ENCODE measurements around the gene UGT1A3.
"Not testable (repeated sequence)": the region's sequence is repeated elsewhere in the genome, so short reads cannot be mapped to it uniquely, and the experiment has no call there.

The UGT1A3 gene

DNA sequence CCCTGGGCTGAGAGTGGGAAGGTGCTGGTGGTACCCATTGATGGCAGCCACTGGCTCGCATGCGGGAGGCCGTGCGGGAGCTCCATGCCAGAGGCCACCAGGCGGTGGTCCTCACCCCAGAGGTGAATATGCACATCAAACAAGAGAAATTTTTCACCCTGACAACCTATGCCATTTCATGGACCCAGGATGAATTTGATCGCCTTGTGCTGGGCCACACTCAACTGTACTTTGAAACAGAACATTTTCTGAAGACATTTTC, 18.4 kb downstream of the UGT1A3 start:
- no peak overlapping the region for H3K27ac ChIP-seq
- H3K9ac ChIP-seq = no peak overlapping the region
- H3K79me2 ChIP-seq (ENCODE audit: insufficient read depth, low read depth) = no peaks in the 10 kb centered on the region
- H2AFZ ChIP-seq (ENCODE audit: low read depth) = no peak overlapping the region
- H3K36me3 ChIP-seq (ENCODE audit: insufficient read depth) = no peaks in the 10 kb centered on the region
- H3K27me3 ChIP-seq (ENCODE audit: insufficient read depth, low read depth) = no peaks in the 10 kb centered on the region
- no peaks in the 10 kb centered on the region for H3K4me1 ChIP-seq (ENCODE audit: low read depth, poor library complexity, severe bottlenecking)
- TF ChIP-seq, protein P1, sequence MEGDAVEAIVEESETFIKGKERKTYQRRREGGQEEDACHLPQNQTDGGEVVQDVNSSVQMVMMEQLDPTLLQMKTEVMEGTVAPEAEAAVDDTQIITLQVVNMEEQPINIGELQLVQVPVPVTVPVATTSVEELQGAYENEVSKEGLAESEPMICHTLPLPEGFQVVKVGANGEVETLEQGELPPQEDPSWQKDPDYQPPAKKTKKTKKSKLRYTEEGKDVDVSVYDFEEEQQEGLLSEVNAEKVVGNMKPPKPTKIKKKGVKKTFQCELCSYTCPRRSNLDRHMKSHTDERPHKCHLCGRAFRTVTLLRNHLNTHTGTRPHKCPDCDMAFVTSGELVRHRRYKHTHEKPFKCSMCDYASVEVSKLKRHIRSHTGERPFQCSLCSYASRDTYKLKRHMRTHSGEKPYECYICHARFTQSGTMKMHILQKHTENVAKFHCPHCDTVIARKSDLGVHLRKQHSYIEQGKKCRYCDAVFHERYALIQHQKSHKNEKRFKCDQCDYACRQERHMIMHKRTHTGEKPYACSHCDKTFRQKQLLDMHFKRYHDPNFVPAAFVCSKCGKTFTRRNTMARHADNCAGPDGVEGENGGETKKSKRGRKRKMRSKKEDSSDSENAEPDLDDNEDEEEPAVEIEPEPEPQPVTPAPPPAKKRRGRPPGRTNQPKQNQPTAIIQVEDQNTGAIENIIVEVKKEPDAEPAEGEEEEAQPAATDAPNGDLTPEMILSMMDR (conservative IDR thresholded peaks at IDR 0.05; ENCODE audit: low read depth, low read length) = no peak
- no peak overlapping the region for H3K4me2 ChIP-seq
- H3K4me3 ChIP-seq (IDR thresholded peaks at IDR 0.05; ENCODE audit: insufficient read depth, low read depth, low read length) = no peak overlapping the region
- H4K20me1 ChIP-seq (ENCODE audit: insufficient read depth) = no peaks in the 10 kb centered on the region

DNA sequence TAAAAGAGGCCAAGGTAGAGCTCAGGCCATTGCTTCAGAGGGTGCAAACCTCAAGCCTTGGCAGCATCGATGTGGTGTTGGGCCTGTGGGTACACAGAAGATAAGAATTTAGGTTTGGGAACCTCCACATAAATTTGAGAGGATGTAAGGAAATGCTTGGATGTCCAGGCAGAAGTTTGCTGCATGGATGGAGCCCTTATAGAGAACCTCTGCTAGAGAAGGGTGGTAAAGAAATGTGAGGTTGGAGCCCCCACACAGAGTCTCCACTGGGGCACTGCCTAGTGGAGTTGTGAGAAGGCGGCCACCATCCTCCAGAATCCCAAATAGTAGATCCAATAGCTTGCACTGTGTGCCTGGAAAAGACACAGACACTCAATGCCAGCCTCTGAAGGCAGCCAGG, 21.8 kb downstream of the UGT1A3 start:
- not testable (repeated sequence) for H3K79me2 ChIP-seq (ENCODE audit: insufficient read depth, low read depth); H4K20me1 ChIP-seq (ENCODE audit: insufficient read depth)

DNA sequence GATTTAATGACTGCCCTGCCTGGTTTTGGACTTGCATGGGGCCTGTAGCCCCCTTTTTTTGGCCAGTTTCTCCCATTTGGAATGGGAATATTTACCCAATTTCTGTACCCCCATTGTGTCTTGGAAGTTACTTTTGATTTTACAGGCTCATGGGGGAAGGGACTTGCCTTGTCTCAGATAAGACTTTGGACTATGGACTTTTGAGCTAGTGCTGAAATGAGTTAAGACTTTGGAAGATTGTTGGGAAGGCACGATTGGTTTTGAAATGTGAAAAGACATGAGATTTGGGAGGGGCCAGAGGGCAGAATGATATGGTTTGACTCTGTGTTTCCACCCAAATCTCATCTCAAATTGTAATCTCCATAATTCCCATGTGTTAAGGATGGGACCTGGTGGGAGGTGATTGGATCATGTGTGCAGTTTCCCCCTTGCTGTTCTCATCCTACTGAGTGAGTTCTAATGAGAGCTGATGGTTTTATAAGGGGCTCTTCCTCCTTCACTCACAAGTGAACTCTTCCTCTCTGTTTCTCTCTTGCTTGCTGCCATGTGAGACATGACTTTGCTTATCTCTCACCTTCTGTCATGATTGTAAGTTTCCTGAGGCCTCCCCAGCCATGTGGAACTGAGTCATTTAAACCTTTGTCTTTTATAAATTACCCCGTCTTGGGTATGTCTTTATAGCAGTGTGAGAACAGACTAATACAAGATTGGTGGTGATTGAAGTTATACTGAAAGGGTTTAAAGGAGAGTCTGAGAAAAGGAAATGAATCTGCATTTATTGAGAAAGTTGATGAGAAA, 22.6 kb downstream of the UGT1A3 start:
- H3K4me2 ChIP-seq; H3K4me3 ChIP-seq (IDR thresholded peaks at IDR 0.05; ENCODE audit: insufficient read depth, low read depth, low read length); H3K27me3 ChIP-seq (ENCODE audit: insufficient read depth, low read depth); H3K36me3 ChIP-seq (ENCODE audit: insufficient read depth); H3K27ac ChIP-seq; H4K20me1 ChIP-seq (ENCODE audit: insufficient read depth); H3K4me1 ChIP-seq (ENCODE audit: low read depth, poor library complexity, severe bottlenecking); H3K79me2 ChIP-seq (ENCODE audit: insufficient read depth, low read depth); H3K9ac ChIP-seq; H2AFZ ChIP-seq (ENCODE audit: low read depth): not testable (repeated sequence)

More for the DNA sequence above, 21.8 kb downstream of the UGT1A3 start:
- not testable (repeated sequence) for H3K36me3 ChIP-seq (ENCODE audit: insufficient read depth); H3K27ac ChIP-seq; H3K4me3 ChIP-seq (IDR thresholded peaks at IDR 0.05; ENCODE audit: insufficient read depth, low read depth, low read length); H2AFZ ChIP-seq (ENCODE audit: low read depth); H3K27me3 ChIP-seq (ENCODE audit: insufficient read depth, low read depth); H3K9ac ChIP-seq; H3K4me1 ChIP-seq (ENCODE audit: low read depth, poor library complexity, severe bottlenecking); H3K4me2 ChIP-seq

DNA sequence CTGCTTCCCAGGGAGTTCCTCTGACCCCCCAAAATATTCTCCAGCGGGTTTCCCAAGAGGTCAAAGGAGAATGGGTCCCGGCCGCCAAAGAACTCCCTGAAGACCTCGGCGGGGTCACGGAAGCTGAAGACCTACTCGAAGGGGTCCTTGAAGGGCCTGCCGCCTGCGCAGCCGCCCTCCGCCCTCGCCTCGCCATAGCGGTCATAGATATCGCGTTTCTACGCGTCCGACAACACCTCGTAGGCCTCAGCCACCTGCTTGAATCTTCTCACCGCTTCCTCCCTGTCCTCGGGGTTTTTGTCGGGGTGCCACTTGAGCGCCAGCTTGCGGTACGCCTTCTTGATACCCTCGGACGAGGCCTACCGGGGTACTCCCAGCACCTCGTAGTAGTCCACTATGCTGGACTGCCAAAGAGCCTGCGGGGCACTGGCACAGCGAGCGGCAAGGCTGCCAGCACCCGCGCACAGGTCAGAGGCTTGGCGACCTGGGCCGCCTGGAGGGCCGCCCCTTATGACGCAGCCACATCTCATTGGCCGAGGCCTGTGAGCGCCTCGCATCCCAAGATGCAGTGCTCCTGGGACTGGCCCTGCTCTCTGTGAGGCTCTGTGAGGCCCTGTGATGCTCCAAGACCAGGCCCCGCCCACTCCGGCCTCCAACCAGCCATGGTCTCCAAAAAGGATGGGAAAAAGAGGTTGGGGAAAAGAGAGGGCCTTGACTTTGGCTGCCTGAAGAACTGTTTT, 26.2 kb downstream of the UGT1A3 start:
- no peak overlapping the region for H3K4me2 ChIP-seq
- H3K36me3 ChIP-seq (ENCODE audit: insufficient read depth) = no peaks in the 10 kb centered on the region
- no peaks in the 10 kb centered on the region for H4K20me1 ChIP-seq (ENCODE audit: insufficient read depth)
- no peaks in the 10 kb centered on the region for H3K79me2 ChIP-seq (ENCODE audit: insufficient read depth, low read depth)
- H3K27ac ChIP-seq = no peak overlapping the region
- no peaks in the 10 kb centered on the region for H3K4me1 ChIP-seq (ENCODE audit: low read depth, poor library complexity, severe bottlenecking)
- H3K27me3 ChIP-seq (ENCODE audit: insufficient read depth, low read depth) = no peaks in the 10 kb centered on the region
- no peak overlapping the region for H2AFZ ChIP-seq (ENCODE audit: low read depth)
- no peak overlapping the region for H3K4me3 ChIP-seq (IDR thresholded peaks at IDR 0.05; ENCODE audit: insufficient read depth, low read depth, low read length)
- TF ChIP-seq, protein P1 (conservative IDR thresholded peaks at IDR 0.05; ENCODE audit: low read depth, low read length) = no peak
- no peak overlapping the region for H3K9ac ChIP-seq

DNA sequence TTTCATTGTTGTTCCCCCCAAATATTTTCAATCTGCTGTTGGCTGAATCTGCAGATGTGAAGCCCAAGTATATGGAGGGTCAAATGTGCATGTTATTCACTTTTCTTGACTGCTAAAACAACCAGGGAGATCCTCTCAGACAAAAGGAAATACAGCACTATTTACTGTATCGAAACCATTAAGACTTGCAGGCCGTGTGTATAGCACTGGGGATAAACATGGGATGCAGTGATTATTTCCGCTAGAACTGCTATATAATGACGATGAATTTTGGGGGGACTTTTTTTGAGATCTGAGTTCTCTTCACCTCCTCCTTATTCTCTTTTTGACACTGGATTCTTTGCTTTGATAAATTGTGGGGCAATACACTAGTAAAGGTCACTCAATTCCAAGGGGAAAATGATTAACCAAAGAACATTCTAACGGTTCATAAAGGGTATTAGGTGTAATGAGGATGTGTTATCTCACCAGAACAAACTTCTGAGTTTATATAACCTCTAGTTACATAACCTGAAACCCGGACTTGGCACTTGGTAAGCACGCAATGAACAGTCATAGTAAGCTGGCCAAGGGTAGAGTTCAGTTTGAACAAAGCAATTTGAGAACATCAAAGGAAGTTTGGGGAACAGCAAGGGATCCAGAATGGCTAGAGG, 27.7 kb downstream of the UGT1A3 start:
- TF ChIP-seq, protein P1 (conservative IDR thresholded peaks at IDR 0.05; ENCODE audit: low read depth, low read length) = no peak
- Histone ChIP-seq H3K36me3 (ENCODE audit: insufficient read depth) (no peaks in the 10 kb centered on the region), H3K27me3 (ENCODE audit: insufficient read depth, low read depth) (no peaks in the 10 kb centered on the region), H3K79me2 (ENCODE audit: insufficient read depth, low read depth) (no peaks in the 10 kb centered on the region), H4K20me1 (ENCODE audit: insufficient read depth) (no peaks in the 10 kb centered on the region), H3K4me3 (IDR thresholded peaks at IDR 0.05; ENCODE audit: insufficient read depth, low read depth, low read length) (no peak overlapping the region), H3K4me2 (no peak overlapping the region), H3K9ac (no peak overlapping the region), H3K27ac (no peak overlapping the region), H2AFZ (ENCODE audit: low read depth) (no peak overlapping the region), H3K4me1 (ENCODE audit: low read depth, poor library complexity, severe bottlenecking) (no peaks in the 10 kb centered on the region)

Data from KMS-11 (cell line).